DOHH2 (cell line): ENCODE results near the gene SIRT7.

ENCODE experiments used
- H3F3A ChIP-seq: fragments of 200-600 bp; sonication (generic), shearing (Covaris generic); 2 replicates; pipeline ENCODE4 v1.6.0; 2016; ENCODE audit warnings: antibody characterized with exemption, mild to moderate bottlenecking; ENCODE audit not compliant: control insufficient read depth, insufficient read depth
- H3K27ac ChIP-seq: fragments of 200-600 bp; sonication (generic); 2 replicates; pipeline ENCODE4 v1.5.1; 2014; ENCODE audit warnings: low read depth, mild to moderate bottlenecking, low read length, moderate library complexity
- H3K27me3 ChIP-seq: fragments of 200-600 bp; sonication (generic); 2 replicates; pipeline ENCODE4 v1.6.1; 2014; ENCODE audit warnings: mild to moderate bottlenecking, low read length, mixed read lengths; ENCODE audit not compliant: control insufficient read depth
- H3K36me3 ChIP-seq: fragments of 200-600 bp; sonication (generic); 2 replicates; pipeline ENCODE4 v1.6.1; 2014; ENCODE audit warnings: mild to moderate bottlenecking, low read length, moderate library complexity, mixed read lengths; ENCODE audit not compliant: control insufficient read depth
- H3K4me1 ChIP-seq: fragments of 200-600 bp; sonication (generic); 2 replicates; pipeline ENCODE4 v1.6.1; 2014; ENCODE audit warnings: mild to moderate bottlenecking, low read length, mixed read lengths; ENCODE audit not compliant: control insufficient read depth
- H3K4me2 ChIP-seq: fragments of 200-600 bp; sonication (generic); 2 replicates; pipeline ENCODE4 v1.6.0; 2014; ENCODE audit warnings: mild to moderate bottlenecking, low read length, moderate library complexity
- H3K4me3 ChIP-seq: fragments of 200-600 bp; sonication (generic); 2 replicates; pipeline ENCODE4 v1.5.1; 2014; ENCODE audit warnings: mild to moderate bottlenecking, low read length, mixed read lengths
- H3K79me2 ChIP-seq: fragments of 200-600 bp; sonication (generic); 2 replicates; pipeline ENCODE4 v1.6.1; 2014; ENCODE audit warnings: mild to moderate bottlenecking, low read length, mixed read lengths; ENCODE audit not compliant: control insufficient read depth
- H3K9me2 ChIP-seq: fragments of 200-600 bp; sonication (generic); replicated peaks from 2 replicates; pipeline ENCODE4 v1.6.1; 2014; ENCODE audit warnings: mild to moderate bottlenecking, low read length, mixed read lengths; ENCODE audit not compliant: control insufficient read depth
- H3K9me3 ChIP-seq: fragments of 200-600 bp; sonication (generic); 2 replicates; pipeline ENCODE4 v1.6.1; 2014; ENCODE audit warnings: antibody characterized with exemption, low read length, mixed read lengths; ENCODE audit not compliant: control insufficient read depth, insufficient read depth
- H4K20me1 ChIP-seq: fragments of 200-600 bp; sonication (generic); 2 replicates; pipeline ENCODE4 v1.6.0; 2014; ENCODE audit warnings: low read depth, mild to moderate bottlenecking, antibody characterized with exemption, low read length, moderate library complexity; ENCODE audit not compliant: control insufficient read depth, insufficient read depth
- CTCF ChIP-seq: fragments of 200-600 bp; sonication (generic); IDR thresholded peaks from one replicate; pipeline ENCODE4 v1.5.1; 2014; ENCODE audit warnings: antibody characterized with exemption, mild to moderate bottlenecking, low read depth, low read length; ENCODE audit not compliant: poor library complexity, severe bottlenecking
- EZH2phosphoT487 ChIP-seq: fragments of 200-600 bp; sonication (generic); IDR thresholded peaks from 2 replicates; pipeline ENCODE4 v1.6.1; 2017; ENCODE audit warnings: borderline replicate concordance, mild to moderate bottlenecking, antibody characterized with exemption, low read length, moderate library complexity, mixed read lengths

Gene SIRT7

GRCh38 chr17:81904600-81905423 lies 13.2 kb downstream of the SIRT7 start:
- Histone ChIP-seq H3K79me2 (peaks cover 5% of the 10 kb centered on the region), H3K4me2 (no peak overlapping the region), H4K20me1 (peaks cover 4% of the 10 kb centered on the region; the same call in 1 of the 2 replicates), H3K4me1 (peaks cover 5% of the 10 kb centered on the region), H3K9me3 (no peaks in the 10 kb centered on the region), H3K27ac (no peak overlapping the region), H3K9me2 (no peaks in the 10 kb centered on the region), H3K36me3 (peaks cover 57% of the 10 kb centered on the region), H3F3A (no peaks in the 10 kb centered on the region), H3K27me3 (peaks cover 2% of the 10 kb centered on the region), H3K4me3 (no peak overlapping the region)
- TF ChIP-seq EZH2phosphoT487 (no peak), CTCF (no peak)

- Histone ChIP-seq H3K4me1 (no peaks in the 10 kb centered on the region; the same call in 1 of the 2 replicates), H3F3A (no peaks in the 10 kb centered on the region), H3K27ac (no peak overlapping the region), H3K9me3 (no peaks in the 10 kb centered on the region), H3K79me2 (no peaks in the 10 kb centered on the region), H3K27me3 (peaks cover 2% of the 10 kb centered on the region), H3K36me3 (peaks cover 54% of the 10 kb centered on the region), H3K4me3 (no peak overlapping the region), H3K9me2 (no peaks in the 10 kb centered on the region), H3K4me2 (no peak overlapping the region), H4K20me1 (peaks cover 4% of the 10 kb centered on the region; the same call in 1 of the 2 replicates)
- TF ChIP-seq EZH2phosphoT487 (no peak), CTCF (no peak)
Observed at GRCh38 chr17:81903896-81904599, 13.9 kb downstream of the SIRT7 start.

GRCh38 chr17:81903415-81903831 lies 14.6 kb downstream of the SIRT7 start:
- no peaks in the 10 kb centered on the region for H3K9me2 ChIP-seq
- H3F3A ChIP-seq = no peaks in the 10 kb centered on the region
- no peak for TF ChIP-seq CTCF
- TF ChIP-seq EZH2phosphoT487 = no peak
- H4K20me1 ChIP-seq = peaks cover 4% of the 10 kb centered on the region; the same call in 1 of the 2 replicates
- H3K27me3 ChIP-seq = peaks cover 2% of the 10 kb centered on the region
- H3K4me2 ChIP-seq = no peak overlapping the region
- H3K27ac ChIP-seq = no peak overlapping the region
- H3K36me3 ChIP-seq = peaks cover 55% of the 10 kb centered on the region
- H3K4me1 ChIP-seq = no peaks in the 10 kb centered on the region; the same call in 1 of the 2 replicates
- H3K4me3 ChIP-seq = no peak overlapping the region
- H3K79me2 ChIP-seq = no peaks in the 10 kb centered on the region
- H3K9me3 ChIP-seq = no peaks in the 10 kb centered on the region
